Gastroesophageal sphincter (tissue), 4 donors: ENCODE measurements around the gene CEP152. TPM values are rescaled to one million over a fixed set of nuclear protein-coding genes. Genes with fewer than 3 reads are reported as not detected.

Experiments used
- ATAC-seq: fragments of 150-250 bp; one replicate; pipeline ENCODE4 v1.9.1; 2016; ENCODE audit warnings: mild to moderate bottlenecking, moderate library complexity
- H3K27ac ChIP-seq, 4 donors: fragments of 200-600 bp; sonication (generic) in 3 of 4; 1 replicate in 3 of 4; 2 replicates in 1 of 4; pipeline ENCODE4 v1.5.1; 2016 to 2019
- H3K27me3 ChIP-seq: fragments of 200-600 bp; sonication (generic); one replicate; pipeline ENCODE4 v1.5.1; 2019
- H3K36me3 ChIP-seq, 2 donors: fragments of 200-600 bp; sonication (generic); one replicate each; pipeline ENCODE4 v1.5.1; 2019; ENCODE audit warnings: control low read depth in 1 of 2
- H3K4me1 ChIP-seq, 3 donors: fragments of 200-600 bp; sonication (generic); 1 replicate in 2 of 3; 2 replicates in 1 of 3; pipeline ENCODE4 v1.5.1; 2016 to 2019; ENCODE audit warnings: control low read depth in 2 of 3
- H3K4me3 ChIP-seq, 2 donors: fragments of 200-600 bp; sonication (generic); one replicate each; pipeline ENCODE4 v1.5.1; 2019; ENCODE audit warnings: mild to moderate bottlenecking in 1 of 2, moderate library complexity in 1 of 2
- H3K9me3 ChIP-seq, 3 donors: fragments of 200-600 bp; sonication (generic); one replicate each; pipeline ENCODE4 v1.5.1; 2017 to 2019; ENCODE audit warnings: control low read depth in 2 of 3
- EP300 ChIP-seq: sonication (generic); formaldehyde crosslinking; IDR thresholded peaks from one replicate; pipeline ENCODE4 v1.6.1; 2017; ENCODE audit warnings: antibody characterized with exemption, mild to moderate bottlenecking
- POLR2A ChIP-seq, 2 donors: fragments of 450-650 bp; IDR thresholded peaks; one replicate each; pipeline ENCODE4 v1.6.1; 2017; ENCODE audit warnings: antibody characterized with exemption in 2 of 2, mild to moderate bottlenecking in 2 of 2, moderate library complexity in 1 of 2
- POLR2AphosphoS5 ChIP-seq: sonication (generic); formaldehyde crosslinking; IDR thresholded peaks from one replicate; pipeline ENCODE4 v1.6.1; 2017; ENCODE audit warnings: antibody characterized with exemption
- WGBS, 2 donors: methylation state at CpG; one replicate each; pipeline ENCODE4 v1.1.5; 2018; ENCODE audit warnings: low coverage in 1 of 2; 5-methylcytosine and 5-hydroxymethylcytosine counted together
- total RNA-seq, 4 donors: library from RNA; depleted of rRNA; stranded (reverse); fragments of >200 nt; gene quantifications; one replicate each; pipeline ENCODE4 v1.1.0, GENCODE V29; 2016
- TF ChIP-seq, protein P1 (sequence below), 4 experiments: fragments of 200-600 bp in 2 of 4; fragments of 450-650 bp in 2 of 4; sonication (generic) in 1 of 4; IDR thresholded peaks; one replicate each; pipeline ENCODE4 v1.5.1; 2017 to 2019; ENCODE audit warnings: antibody characterized with exemption in 4 of 4, mild to moderate bottlenecking in 2 of 4, moderate library complexity in 2 of 4

The CEP152 gene
- total RNA-seq, 4 donors from 2014 or later: 3.0 to 5.0 (median 3.9) TPM

DNA sequence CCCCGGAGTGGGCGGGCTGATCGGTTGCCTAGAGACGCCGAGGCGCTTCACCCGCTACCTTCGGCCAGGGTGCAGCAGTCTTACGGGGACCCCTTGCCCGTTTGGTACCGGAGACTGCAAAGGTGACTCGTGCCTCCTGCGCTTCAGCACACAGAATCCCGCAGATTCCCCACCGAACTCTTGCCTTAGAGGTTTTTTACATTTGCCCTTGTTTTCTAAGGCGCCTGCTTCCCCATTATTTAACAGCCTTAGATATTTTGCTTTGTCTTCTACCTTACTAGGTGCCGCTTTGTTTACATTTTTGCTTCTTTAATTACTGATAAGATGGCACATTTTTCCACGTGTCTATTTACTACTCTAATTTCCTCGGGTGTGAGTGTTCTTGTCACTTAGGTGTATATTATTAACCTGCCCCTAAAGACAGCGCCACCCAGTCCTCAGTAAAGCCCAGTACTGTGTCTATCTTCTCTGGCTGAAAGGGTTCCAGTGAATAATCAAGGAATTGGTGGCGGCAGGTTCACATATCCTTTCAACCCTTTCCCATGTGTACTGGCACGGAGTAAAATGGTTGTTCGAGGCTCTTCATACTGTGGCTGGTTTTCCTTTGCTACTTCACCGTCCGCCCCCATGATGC, 573 bp upstream of the CEP152 start:
- Histone ChIP-seq H3K9me3 (no peaks in the 10 kb centered on the region), H3K4me3 (peak overlapping the region; percentile 63 to 85), H3K4me1 (peaks cover 0 to 15% (median 0%) of the 10 kb centered on the region in 3 donors), H3K27ac (no peak overlapping the region), H3K36me3 (no peaks in the 10 kb centered on the region), H3K27me3 (no peaks in the 10 kb centered on the region)
- TF ChIP-seq, protein P1, sequence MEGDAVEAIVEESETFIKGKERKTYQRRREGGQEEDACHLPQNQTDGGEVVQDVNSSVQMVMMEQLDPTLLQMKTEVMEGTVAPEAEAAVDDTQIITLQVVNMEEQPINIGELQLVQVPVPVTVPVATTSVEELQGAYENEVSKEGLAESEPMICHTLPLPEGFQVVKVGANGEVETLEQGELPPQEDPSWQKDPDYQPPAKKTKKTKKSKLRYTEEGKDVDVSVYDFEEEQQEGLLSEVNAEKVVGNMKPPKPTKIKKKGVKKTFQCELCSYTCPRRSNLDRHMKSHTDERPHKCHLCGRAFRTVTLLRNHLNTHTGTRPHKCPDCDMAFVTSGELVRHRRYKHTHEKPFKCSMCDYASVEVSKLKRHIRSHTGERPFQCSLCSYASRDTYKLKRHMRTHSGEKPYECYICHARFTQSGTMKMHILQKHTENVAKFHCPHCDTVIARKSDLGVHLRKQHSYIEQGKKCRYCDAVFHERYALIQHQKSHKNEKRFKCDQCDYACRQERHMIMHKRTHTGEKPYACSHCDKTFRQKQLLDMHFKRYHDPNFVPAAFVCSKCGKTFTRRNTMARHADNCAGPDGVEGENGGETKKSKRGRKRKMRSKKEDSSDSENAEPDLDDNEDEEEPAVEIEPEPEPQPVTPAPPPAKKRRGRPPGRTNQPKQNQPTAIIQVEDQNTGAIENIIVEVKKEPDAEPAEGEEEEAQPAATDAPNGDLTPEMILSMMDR (IDR thresholded peaks at IDR 0.05): no peak
- TF ChIP-seq EP300 (no peak), POLR2A (IDR thresholded peaks at IDR 0.05) (no peak), POLR2AphosphoS5 (no peak)
- no peak for ATAC-seq
- WGBS, 2 donors: 18 to 20% methylated on average over 16 to 18 of the region's 25 CpGs

DNA sequence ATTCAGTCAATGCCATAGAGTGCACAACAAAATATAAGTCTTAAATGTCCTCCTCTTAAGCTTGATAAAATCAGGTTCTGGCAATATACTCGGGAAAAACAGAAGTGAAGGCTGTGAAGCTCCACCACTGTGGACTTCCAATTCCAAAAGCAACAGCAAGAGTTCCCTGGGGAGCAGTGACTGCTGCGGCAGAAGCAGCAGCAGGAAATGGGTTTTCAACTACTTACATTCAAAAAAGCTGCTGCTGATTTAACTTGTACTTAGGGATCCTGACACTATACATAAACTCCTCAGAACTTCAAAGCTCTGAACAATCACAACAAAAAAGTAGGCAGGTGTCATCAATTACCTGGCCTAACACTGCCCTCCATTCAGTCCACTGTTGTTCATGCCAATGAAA, 4.7 kb downstream of the CEP152 start:
- H3K4me1 ChIP-seq: peaks cover 0 to 31% (median 0%) of the 10 kb centered on the region in 3 donors
- no peaks in the 10 kb centered on the region for H3K36me3 ChIP-seq
- ATAC-seq: no peak
- TF ChIP-seq POLR2AphosphoS5 (no peak), POLR2A (IDR thresholded peaks at IDR 0.05) (no peak)
- no peaks in the 10 kb centered on the region for H3K9me3 ChIP-seq
- 32 to 51% methylated on average over 2 of the region's 2 CpGs for WGBS, 2 donors
- H3K4me3 ChIP-seq: no peak overlapping the region
- no peaks in the 10 kb centered on the region for H3K27me3 ChIP-seq
- no peak overlapping the region for H3K27ac ChIP-seq

DNA sequence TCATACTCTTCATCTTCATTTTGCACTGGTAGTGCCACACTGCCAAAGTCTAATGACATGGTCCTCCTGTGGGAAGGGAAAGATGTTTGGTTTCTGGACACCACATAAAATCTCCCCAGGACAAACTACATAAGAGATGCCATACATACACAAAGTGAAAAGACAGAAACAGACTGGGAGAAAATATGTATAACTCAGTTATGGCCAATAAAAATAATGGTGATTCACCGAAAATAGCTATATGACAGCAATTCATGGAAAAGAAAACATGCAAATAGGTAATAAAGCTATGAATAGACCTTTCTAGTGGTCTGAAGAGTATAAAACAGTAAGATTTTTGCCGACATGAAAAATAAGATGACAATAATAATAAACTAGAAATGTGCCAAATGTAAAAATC, 5.3 kb downstream of the CEP152 start:
- Histone ChIP-seq H3K27ac (no peak overlapping the region), H3K36me3 (no peaks in the 10 kb centered on the region), H3K27me3 (no peaks in the 10 kb centered on the region), H3K4me1 (peaks cover 0 to 37% (median 2%) of the 10 kb centered on the region in 3 donors), H3K4me3 (no peak overlapping the region), H3K9me3 (no peaks in the 10 kb centered on the region)
- ATAC-seq: no peak
- TF ChIP-seq POLR2A (IDR thresholded peaks at IDR 0.05) (no peak), POLR2AphosphoS5 (no peak), EP300 (no peak)
- TF ChIP-seq, protein P1 (IDR thresholded peaks at IDR 0.05): no peak
- 78 to 83% methylated on average over 1 to 2 of the region's 2 CpGs for WGBS, 2 donors

DNA sequence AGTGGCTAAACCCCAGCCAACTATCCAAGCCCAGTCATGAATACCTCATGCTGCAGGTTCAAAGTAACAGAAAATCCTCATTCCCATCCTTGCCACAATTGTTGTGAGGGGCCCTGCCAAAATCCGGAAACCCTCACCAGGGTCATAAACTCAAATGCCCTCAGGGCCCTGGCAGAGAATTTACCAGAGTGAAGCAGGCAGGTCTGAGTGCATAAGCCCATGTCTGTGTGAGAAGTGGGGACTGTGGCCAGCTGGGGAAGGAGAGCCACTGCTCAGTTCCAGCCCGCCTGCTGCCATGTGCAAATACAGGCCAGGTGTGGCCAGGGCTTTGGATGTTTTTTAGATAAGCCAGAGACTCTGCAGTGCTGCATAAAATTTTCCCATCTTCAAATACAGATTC, 7.0 kb downstream of the CEP152 start:
- Histone ChIP-seq H3K4me1 (peaks cover 0 to 35% (median 2%) of the 10 kb centered on the region in 3 donors), H3K27ac (no peak overlapping the region), H3K36me3 (no peaks in the 10 kb centered on the region), H3K27me3 (no peaks in the 10 kb centered on the region), H3K4me3 (no peak overlapping the region), H3K9me3 (no peaks in the 10 kb centered on the region)
- WGBS, 2 donors: 80% methylated on average over 1 of the region's 2 CpGs
- no peak for ATAC-seq
- TF ChIP-seq EP300: no peak
- no peak for TF ChIP-seq POLR2A (IDR thresholded peaks at IDR 0.05)
- TF ChIP-seq POLR2AphosphoS5: no peak
- TF ChIP-seq, protein P1 (IDR thresholded peaks at IDR 0.05): no peak

DNA sequence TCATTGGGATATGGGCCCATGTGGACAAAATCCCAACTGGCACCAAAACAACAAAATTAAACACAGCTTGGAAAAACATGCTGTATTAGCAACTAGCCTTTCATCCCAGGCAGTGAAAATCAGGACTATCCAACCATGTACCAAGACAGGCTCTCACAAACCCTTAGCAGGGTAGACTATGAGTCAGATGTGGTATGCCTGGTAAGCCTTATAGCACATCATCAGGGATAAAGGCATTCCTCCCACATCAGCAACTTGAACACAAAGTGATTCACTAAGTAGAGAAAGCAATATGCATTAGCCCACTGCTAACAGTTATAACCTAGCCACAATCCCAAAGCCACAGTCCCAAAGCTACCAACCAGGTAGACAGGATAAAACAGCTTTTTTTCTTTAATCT, 8.0 kb downstream of the CEP152 start:
- peak overlapping the region in 1 of 4 donors; percentile 2 for H3K27ac ChIP-seq
- no peaks in the 10 kb centered on the region for H3K36me3 ChIP-seq
- no peaks in the 10 kb centered on the region for H3K9me3 ChIP-seq
- H3K4me3 ChIP-seq: no peak overlapping the region
- no peak for TF ChIP-seq EP300
- TF ChIP-seq, protein P1 (IDR thresholded peaks at IDR 0.05): no peak
- TF ChIP-seq POLR2AphosphoS5: no peak
- H3K4me1 ChIP-seq: peaks cover 0 to 35% (median 2%) of the 10 kb centered on the region in 3 donors
- ATAC-seq: no peak
- H3K27me3 ChIP-seq: no peaks in the 10 kb centered on the region
